Colonic mucosa (tissue), 4 donors: ENCODE data around the gene PLAAT2. TPM values are rescaled to one million over a fixed set of nuclear protein-coding genes. Genes with fewer than 3 reads are reported as not detected.

Experiments
- DNase-seq: peaks from one replicate; pipeline ENCODE4 v3.0.0-alpha.2; 2020
- H3K27ac ChIP-seq: fragments of 200-600 bp; one replicate; pipeline ENCODE4 v1.8.0; 2021
- H3K27me3 ChIP-seq: fragments of 200-600 bp; one replicate; pipeline ENCODE4 v1.8.0; 2021
- H3K36me3 ChIP-seq: fragments of 200-600 bp; one replicate; pipeline ENCODE4 v1.8.0; 2021
- H3K4me1 ChIP-seq: fragments of 200-600 bp; one replicate; pipeline ENCODE4 v1.8.0; 2021; ENCODE audit warnings: mild to moderate bottlenecking
- H3K4me3 ChIP-seq: fragments of 200-600 bp; one replicate; pipeline ENCODE4 v1.8.0; 2021
- H3K9ac ChIP-seq, 2 donors: one replicate each; pipeline ENCODE4 v1.7.0; 2013; ENCODE audit warnings: control low read depth in 2 of 2, low read depth in 2 of 2, low read length in 2 of 2
- H3K9me3 ChIP-seq: fragments of 200-600 bp; one replicate; pipeline ENCODE4 v1.8.0; 2021
- CTCF ChIP-seq: fragments of 200-600 bp; IDR thresholded peaks from one replicate; pipeline ENCODE4 v1.8.0; 2022; ENCODE audit warnings: antibody characterized with exemption, mild to moderate bottlenecking
- intact Hi-C: fragments of 100-400 bp; cut with DNase I; formaldehyde crosslinking; loops from one replicate; pipeline ENCODE4 v1.14.1; 2022
- total RNA-seq, 2 donors: library from RNA; stranded (reverse); fragmentation: NEBNext Ultra II Directional in 1 of 2; extraction: Animal tissue kit (Norgen Biotek cat#: 25700) in 1 of 2; gene quantifications; one replicate each; pipeline ENCODE4 v1.2.1, GENCODE V29; 2021
- donor health status: healthy.
- donor health status: DM: no; HTN: no; CAD: no.
- donor health status: DM: no; HTN: no; CAD: no.

Gene PLAAT2
- total RNA-seq, 2 donors from 2014 or later: 1.9 to 11.1 TPM

- no peak for TF ChIP-seq CTCF
- Histone ChIP-seq H3K4me1 (peaks cover 15% of the 10 kb centered on the region), H3K36me3 (no peaks in the 10 kb centered on the region), H3K27ac (no peak overlapping the region), H3K9ac (peak overlapping the region in 1 of 2 donors; percentile 21), H3K27me3 (no peaks in the 10 kb centered on the region), H3K9me3 (no peaks in the 10 kb centered on the region), H3K4me3 (no peak overlapping the region)
- DNase-seq: peak; percentile 56
- intact Hi-C loops: no loop called here
These were observed 2.5 kb downstream of the PLAAT2 start for GRCh38 chr11:63560506-63561180.

- no peaks in the 10 kb centered on the region for H3K9me3 ChIP-seq
- DNase-seq: peak; percentile 19
- H3K4me1 ChIP-seq: peaks cover 5% of the 10 kb centered on the region
- no peak for TF ChIP-seq CTCF
- no peak overlapping the region for H3K4me3 ChIP-seq
- intact Hi-C loops: no loop called here
- H3K36me3 ChIP-seq: no peaks in the 10 kb centered on the region
- no peak overlapping the region for H3K9ac ChIP-seq
- no peak overlapping the region for H3K27ac ChIP-seq
- H3K27me3 ChIP-seq: no peaks in the 10 kb centered on the region
These were observed 4.6 kb downstream of the PLAAT2 start for GRCh38 chr11:63558459-63559157.

GRCh38 chr11:63557570-63557969 is 5.6 kb downstream of the PLAAT2 start:
- no peaks in the 10 kb centered on the region for H3K27me3 ChIP-seq
- intact Hi-C loops: no loop called here
- H3K4me1 ChIP-seq: peaks cover 5% of the 10 kb centered on the region
- H3K36me3 ChIP-seq: no peaks in the 10 kb centered on the region
- TF ChIP-seq CTCF: no peak
- no peaks in the 10 kb centered on the region for H3K9me3 ChIP-seq
- no peak overlapping the region for H3K4me3 ChIP-seq
- peak overlapping the region; percentile 50 for H3K27ac ChIP-seq
- peak; percentile 18 for DNase-seq
- no peak overlapping the region for H3K9ac ChIP-seq

- H3K4me1 ChIP-seq: peaks cover 5% of the 10 kb centered on the region
- H3K9me3 ChIP-seq: no peaks in the 10 kb centered on the region
- DNase-seq: peak; percentile 11
- no peak overlapping the region for H3K9ac ChIP-seq
- H3K36me3 ChIP-seq: no peaks in the 10 kb centered on the region
- H3K27me3 ChIP-seq: no peaks in the 10 kb centered on the region
- no peak overlapping the region for H3K4me3 ChIP-seq
- H3K27ac ChIP-seq: no peak overlapping the region
- intact Hi-C loops: no loop called here
- no peak for TF ChIP-seq CTCF
These were observed 6.7 kb downstream of the PLAAT2 start for GRCh38 chr11:63556404-63557013.

GRCh38 chr11:63554877-63555223 is 8.3 kb downstream of the PLAAT2 start:
- no peak overlapping the region for H3K27ac ChIP-seq
- intact Hi-C loops: no loop called here
- no peaks in the 10 kb centered on the region for H3K27me3 ChIP-seq
- no peak for TF ChIP-seq CTCF
- peak; percentile 5 for DNase-seq
- no peaks in the 10 kb centered on the region for H3K9me3 ChIP-seq
- H3K9ac ChIP-seq: no peak overlapping the region
- H3K36me3 ChIP-seq: no peaks in the 10 kb centered on the region
- H3K4me1 ChIP-seq: no peaks in the 10 kb centered on the region
- H3K4me3 ChIP-seq: no peak overlapping the region
